ENCODE results near the gene VDAC1. TPM values are rescaled to one million over a fixed set of nuclear protein-coding genes. Genes with fewer than 3 reads are reported as not detected.

Gene VDAC1
- total and polyA plus RNA-seq, 4 donors: 72.2 to 126 (median 96.4) TPM

- no peak overlapping the region for H3K27ac ChIP-seq (ENCODE audit: low read depth in 1 of 2, low read length in 2 of 2)
- H3K4me3 ChIP-seq (ENCODE audit: low read length in 2 of 2): no peak overlapping the region
- ATAC-seq (ENCODE audit: low FRiP score) (no peak), DNase-seq (no peak)
- no peaks in the 10 kb centered on the region for H3K9me3 ChIP-seq (ENCODE audit: control insufficient read depth, low read length)
- no peaks in the 10 kb centered on the region for H3K36me3 ChIP-seq (ENCODE audit: control insufficient read depth in 1 of 2, insufficient read depth in 2 of 2, low read length in 1 of 2)
- H3K27me3 ChIP-seq (ENCODE audit: control insufficient read depth in 1 of 2, insufficient read depth in 2 of 2, low read length in 1 of 2): no peaks in the 10 kb centered on the region
- intact Hi-C loops (cut with DNase I): no loop called here
- WGBS, 2 donors: 90 to 96% methylated on average over 5 of the region's 5 CpGs
- no peaks in the 10 kb centered on the region for H3K4me1 ChIP-seq (ENCODE audit: control insufficient read depth in 1 of 2, insufficient read depth in 2 of 2, low read length in 2 of 2)
These were observed 22.5 kb upstream of the VDAC1 start for GRCh38 chr5:134027288-134027615.

GRCh38 chr5:134026521-134027287 is 21.9 kb upstream of the VDAC1 start:
- Histone ChIP-seq H3K27ac (ENCODE audit: low read depth in 1 of 2, low read length in 2 of 2) (no peak overlapping the region), H3K4me3 (ENCODE audit: low read length in 2 of 2) (no peak overlapping the region), H3K9me3 (ENCODE audit: control insufficient read depth, low read length) (no peaks in the 10 kb centered on the region), H3K4me1 (ENCODE audit: control insufficient read depth in 1 of 2, insufficient read depth in 2 of 2, low read length in 2 of 2) (no peaks in the 10 kb centered on the region), H3K27me3 (ENCODE audit: control insufficient read depth in 1 of 2, insufficient read depth in 2 of 2, low read length in 1 of 2) (no peaks in the 10 kb centered on the region), H3K36me3 (ENCODE audit: control insufficient read depth in 1 of 2, insufficient read depth in 2 of 2, low read length in 1 of 2) (no peaks in the 10 kb centered on the region)
- DNase-seq: peak in 1 of 2 donors; percentile 57
- WGBS, 2 donors: 73 to 74% methylated on average over 6 of the region's 6 CpGs
- ATAC-seq (ENCODE audit: low FRiP score): no peak
- intact Hi-C loops (cut with DNase I): no loop called here

GRCh38 chr5:134025786-134026185 is 21.0 kb upstream of the VDAC1 start:
- ATAC-seq (ENCODE audit: low FRiP score) (no peak), DNase-seq (peak in 1 of 2 donors; percentile 63)
- no peaks in the 10 kb centered on the region for H3K4me1 ChIP-seq (ENCODE audit: control insufficient read depth in 1 of 2, insufficient read depth in 2 of 2, low read length in 2 of 2)
- intact Hi-C loops (cut with DNase I): no loop called here
- WGBS, 2 donors: 86 to 87% methylated on average over 5 of the region's 5 CpGs
- H3K27me3 ChIP-seq (ENCODE audit: control insufficient read depth in 1 of 2, insufficient read depth in 2 of 2, low read length in 1 of 2): no peaks in the 10 kb centered on the region
- no peak overlapping the region for H3K4me3 ChIP-seq (ENCODE audit: low read length in 2 of 2)
- H3K36me3 ChIP-seq (ENCODE audit: control insufficient read depth in 1 of 2, insufficient read depth in 2 of 2, low read length in 1 of 2): no peaks in the 10 kb centered on the region
- no peak overlapping the region for H3K27ac ChIP-seq (ENCODE audit: low read depth in 1 of 2, low read length in 2 of 2)
- H3K9me3 ChIP-seq (ENCODE audit: control insufficient read depth, low read length): no peaks in the 10 kb centered on the region

DNA sequence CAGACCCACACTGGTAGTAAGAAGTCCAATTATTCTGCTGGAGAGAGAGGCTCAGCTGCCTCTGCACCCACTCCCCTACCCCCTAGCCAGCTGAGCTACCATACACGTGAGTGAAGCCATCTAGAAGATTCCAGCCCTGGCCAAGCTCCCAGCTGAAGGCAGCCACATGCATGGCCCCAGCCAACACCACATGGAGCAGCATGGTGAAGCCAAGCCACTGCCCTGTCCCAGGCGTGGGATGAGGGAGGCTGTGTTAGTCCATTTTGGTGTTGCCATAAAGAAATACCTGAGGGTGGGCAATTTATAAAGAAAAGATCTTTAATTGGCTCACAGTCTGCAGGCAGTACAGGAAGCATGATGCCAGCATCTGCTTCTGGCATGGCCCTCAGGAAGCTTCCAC is 20.0 kb upstream of the VDAC1 start:
- Histone ChIP-seq H3K4me1 (ENCODE audit: control insufficient read depth in 1 of 2, insufficient read depth in 2 of 2, low read length in 2 of 2) (no peaks in the 10 kb centered on the region), H3K9me3 (ENCODE audit: control insufficient read depth, low read length) (no peaks in the 10 kb centered on the region), H3K27me3 (ENCODE audit: control insufficient read depth in 1 of 2, insufficient read depth in 2 of 2, low read length in 1 of 2) (no peaks in the 10 kb centered on the region), H3K4me3 (ENCODE audit: low read length in 2 of 2) (no peak overlapping the region), H3K36me3 (ENCODE audit: control insufficient read depth in 1 of 2, insufficient read depth in 2 of 2, low read length in 1 of 2) (no peaks in the 10 kb centered on the region), H3K27ac (ENCODE audit: low read depth in 1 of 2, low read length in 2 of 2) (no peak overlapping the region)
- peak in 1 of 2 donors; percentile 48 for DNase-seq
- WGBS, 2 donors: 59 to 67% methylated on average over 2 of the region's 2 CpGs
- intact Hi-C loops (cut with DNase I): no loop called here
- no peak for ATAC-seq (ENCODE audit: low FRiP score)

DNA sequence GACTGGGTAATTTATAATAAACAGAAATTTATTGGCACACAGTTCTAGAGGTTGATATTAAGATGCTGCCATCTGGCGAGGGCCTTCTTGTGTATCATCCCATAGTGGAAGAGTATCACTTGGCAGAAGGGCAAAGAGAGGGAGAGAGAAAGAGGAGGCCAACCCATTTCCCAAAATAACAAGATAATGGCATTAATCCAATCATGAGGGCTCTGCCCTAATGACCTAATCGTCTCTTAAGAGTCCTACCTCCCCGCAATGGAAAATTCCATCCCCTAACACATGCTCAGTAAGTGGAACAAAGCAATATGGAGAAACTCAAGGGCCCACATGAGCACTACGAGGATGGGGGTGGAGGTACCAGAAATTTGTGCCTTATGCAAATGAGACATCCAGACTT is 17.6 kb upstream of the VDAC1 start:
- Histone ChIP-seq H3K27me3 (ENCODE audit: control insufficient read depth in 1 of 2, insufficient read depth in 2 of 2, low read length in 1 of 2) (no peaks in the 10 kb centered on the region), H3K9me3 (ENCODE audit: control insufficient read depth, low read length) (no peaks in the 10 kb centered on the region), H3K4me1 (ENCODE audit: control insufficient read depth in 1 of 2, insufficient read depth in 2 of 2, low read length in 2 of 2) (no peaks in the 10 kb centered on the region), H3K4me3 (ENCODE audit: low read length in 2 of 2) (no peak overlapping the region), H3K27ac (ENCODE audit: low read depth in 1 of 2, low read length in 2 of 2) (no peak overlapping the region), H3K36me3 (ENCODE audit: control insufficient read depth in 1 of 2, insufficient read depth in 2 of 2, low read length in 1 of 2) (no peaks in the 10 kb centered on the region)
- intact Hi-C loops (cut with DNase I): no loop called here
- 81 to 84% methylated on average over 4 of the region's 4 CpGs for WGBS, 2 donors
- peak in 1 of 2 donors; percentile 4 for DNase-seq
- no peak for ATAC-seq (ENCODE audit: low FRiP score)

DNA sequence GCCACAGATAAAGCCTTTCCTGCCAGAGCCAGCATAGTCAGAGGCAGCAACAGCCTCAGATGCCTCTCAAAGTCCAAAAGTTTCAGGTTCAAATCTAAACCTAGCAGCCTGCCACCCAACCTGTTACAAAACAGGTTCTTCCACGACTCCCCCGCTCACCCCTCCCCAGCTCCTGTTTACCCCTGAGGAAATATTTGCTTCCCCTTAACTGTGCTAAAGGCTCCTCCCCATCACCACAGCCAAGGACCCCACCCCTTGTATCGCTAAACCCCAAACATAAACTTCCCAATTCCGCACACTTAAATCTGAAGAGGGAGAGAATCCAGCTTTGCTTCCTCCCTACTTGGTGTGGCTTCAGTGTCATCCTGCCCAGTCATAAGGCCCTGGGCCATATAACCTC is 15.4 kb upstream of the VDAC1 start:
- Histone ChIP-seq H3K27ac (ENCODE audit: low read depth in 1 of 2, low read length in 2 of 2) (no peak overlapping the region), H3K4me3 (ENCODE audit: low read length in 2 of 2) (no peak overlapping the region), H3K4me1 (ENCODE audit: control insufficient read depth in 1 of 2, insufficient read depth in 2 of 2, low read length in 2 of 2) (no peaks in the 10 kb centered on the region), H3K9me3 (ENCODE audit: control insufficient read depth, low read length) (no peaks in the 10 kb centered on the region), H3K36me3 (ENCODE audit: control insufficient read depth in 1 of 2, insufficient read depth in 2 of 2, low read length in 1 of 2) (no peaks in the 10 kb centered on the region), H3K27me3 (ENCODE audit: control insufficient read depth in 1 of 2, insufficient read depth in 2 of 2, low read length in 1 of 2) (no peaks in the 10 kb centered on the region)
- DNase-seq (peak in 1 of 2 donors; percentile 12), ATAC-seq (ENCODE audit: low FRiP score) (no peak)
- intact Hi-C loops (cut with DNase I): no loop called here
- WGBS, 2 donors: 70 to 79% methylated on average over 4 of the region's 4 CpGs

DNA sequence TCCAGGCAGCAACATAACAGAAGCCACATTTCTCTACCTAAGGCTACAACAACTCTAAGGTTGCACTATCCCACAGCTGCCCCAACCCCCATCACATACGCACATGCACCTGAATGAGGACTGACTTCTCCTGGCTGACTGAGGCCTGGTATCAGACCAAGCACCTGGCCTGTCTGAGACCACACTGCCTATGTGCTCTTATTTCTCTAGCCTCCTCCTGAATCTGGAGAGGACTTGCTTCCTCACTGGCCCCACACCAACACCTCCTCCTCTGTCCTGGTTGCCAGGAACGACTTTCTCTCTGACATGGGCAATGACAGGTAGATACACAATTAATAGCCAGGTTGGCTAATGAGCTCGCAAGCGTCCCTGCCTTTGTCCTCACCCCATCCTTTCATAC is 14.9 kb upstream of the VDAC1 start:
- Histone ChIP-seq H3K27ac (ENCODE audit: low read depth in 1 of 2, low read length in 2 of 2) (no peak overlapping the region), H3K4me3 (ENCODE audit: low read length in 2 of 2) (no peak overlapping the region), H3K36me3 (ENCODE audit: control insufficient read depth in 1 of 2, insufficient read depth in 2 of 2, low read length in 1 of 2) (no peaks in the 10 kb centered on the region), H3K4me1 (ENCODE audit: control insufficient read depth in 1 of 2, insufficient read depth in 2 of 2, low read length in 2 of 2) (no peaks in the 10 kb centered on the region), H3K27me3 (ENCODE audit: control insufficient read depth in 1 of 2, insufficient read depth in 2 of 2, low read length in 1 of 2) (no peaks in the 10 kb centered on the region), H3K9me3 (ENCODE audit: control insufficient read depth, low read length) (no peaks in the 10 kb centered on the region)
- DNase-seq (no peak), ATAC-seq (ENCODE audit: low FRiP score) (no peak)
- 83 to 88% methylated on average over 4 of the region's 4 CpGs for WGBS, 2 donors
- intact Hi-C loops (cut with DNase I): no loop called here

DNA sequence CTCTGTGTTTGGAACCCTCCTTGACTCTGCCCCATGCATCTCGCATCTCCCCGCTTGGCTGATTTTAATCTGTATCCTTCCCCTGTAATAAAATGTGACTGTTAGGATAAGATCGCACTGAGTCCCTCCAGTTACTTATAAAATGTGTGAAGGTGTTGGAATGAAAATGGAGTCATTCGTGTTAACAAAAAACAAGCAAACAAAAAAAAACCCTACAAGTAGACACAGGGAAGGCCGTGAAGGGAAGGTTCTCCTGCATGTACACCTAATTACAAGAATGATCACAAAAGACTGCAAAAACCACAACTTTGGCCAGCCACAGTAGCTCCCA is 14.2 kb upstream of the VDAC1 start:
- ATAC-seq (ENCODE audit: low FRiP score): no peak
- intact Hi-C loops (cut with DNase I): no loop called here

GRCh38 chr5:134018154-134018985 is 13.6 kb upstream of the VDAC1 start:
- Histone ChIP-seq H3K27ac (ENCODE audit: low read depth in 1 of 2, low read length in 2 of 2) (no peak overlapping the region), H3K9me3 (ENCODE audit: control insufficient read depth, low read length) (no peaks in the 10 kb centered on the region), H3K36me3 (ENCODE audit: control insufficient read depth in 1 of 2, insufficient read depth in 2 of 2, low read length in 1 of 2) (no peaks in the 10 kb centered on the region), H3K27me3 (ENCODE audit: control insufficient read depth in 1 of 2, insufficient read depth in 2 of 2, low read length in 1 of 2) (no peaks in the 10 kb centered on the region), H3K4me3 (ENCODE audit: low read length in 2 of 2) (no peak overlapping the region), H3K4me1 (ENCODE audit: control insufficient read depth in 1 of 2, insufficient read depth in 2 of 2, low read length in 2 of 2) (no peaks in the 10 kb centered on the region)
- WGBS, 2 donors: 80 to 82% methylated on average over 9 of the region's 9 CpGs
- DNase-seq (peak in 1 of 2 donors; percentile 21), ATAC-seq (ENCODE audit: low FRiP score) (no peak)
- intact Hi-C loops (cut with DNase I): no loop called here

More for the DNA sequence above, 14.2 kb upstream of the VDAC1 start:
- Histone ChIP-seq H3K4me3 (ENCODE audit: low read length in 2 of 2) (no peak overlapping the region), H3K27me3 (ENCODE audit: control insufficient read depth in 1 of 2, insufficient read depth in 2 of 2, low read length in 1 of 2) (no peaks in the 10 kb centered on the region), H3K4me1 (ENCODE audit: control insufficient read depth in 1 of 2, insufficient read depth in 2 of 2, low read length in 2 of 2) (no peaks in the 10 kb centered on the region), H3K27ac (ENCODE audit: low read depth in 1 of 2, low read length in 2 of 2) (no peak overlapping the region), H3K9me3 (ENCODE audit: control insufficient read depth, low read length) (no peaks in the 10 kb centered on the region), H3K36me3 (ENCODE audit: control insufficient read depth in 1 of 2, insufficient read depth in 2 of 2, low read length in 1 of 2) (no peaks in the 10 kb centered on the region)
- no peak for DNase-seq
- WGBS, 2 donors: 95 to 96% methylated on average over 5 of the region's 5 CpGs

All from aorta (tissue), 5 donors.